Ovary (tissue), 9 donors: ENCODE results near the gene IGFBP3. TPM values are rescaled to one million over a fixed set of nuclear protein-coding genes. Genes with fewer than 3 reads are reported as not detected.

Experiments used
- DNase-seq, 5 donors: peaks; one replicate each; pipeline ENCODE4 v3.0.0-alpha.2; 2019 to 2020
- H3K27ac ChIP-seq, 2 donors: fragments of 200-600 bp; one replicate each; pipeline versions ENCODE4 v1.5.1 to v1.8.0; 2019 to 2022
- H3K27me3 ChIP-seq: fragments of 200-600 bp; one replicate; pipeline ENCODE4 v1.8.0; 2022
- H3K36me3 ChIP-seq: fragments of 200-600 bp; sonication (generic); one replicate; pipeline ENCODE4 v1.5.1; 2019
- H3K4me1 ChIP-seq: one replicate; pipeline ENCODE4 v1.8.1; 2013; ENCODE audit warnings: mild to moderate bottlenecking, moderate library complexity; ENCODE audit not compliant: insufficient read depth
- H3K4me3 ChIP-seq: fragments of 200-600 bp; sonication (generic); one replicate; pipeline ENCODE4 v1.5.1; 2017
- H3K9me3 ChIP-seq, 2 donors: fragments of 200-600 bp in 1 of 2; sonication (generic) in 1 of 2; one replicate each; pipeline versions ENCODE4 v1.5.1 to v1.8.1; 2013 to 2019; ENCODE audit warnings: mild to moderate bottlenecking in 1 of 2, moderate library complexity in 1 of 2
- CTCF ChIP-seq, 3 donors: fragments of 450-650 bp in 2 of 3; fragments of 200-600 bp in 1 of 3; IDR thresholded peaks; one replicate each; pipeline versions ENCODE4 v1.5.1 to v1.8.0; 2016 to 2022; ENCODE audit warnings: antibody characterized with exemption in 3 of 3, mild to moderate bottlenecking in 1 of 3
- EP300 ChIP-seq: sonication (generic); formaldehyde crosslinking; IDR thresholded peaks from one replicate; pipeline ENCODE4 v1.6.1; 2017; ENCODE audit warnings: antibody characterized with exemption
- POLR2A ChIP-seq: fragments of 450-650 bp; IDR thresholded peaks from one replicate; pipeline ENCODE4 v1.6.1; 2017; ENCODE audit warnings: antibody characterized with exemption, mild to moderate bottlenecking, moderate library complexity
- WGBS, 3 donors: extraction: QIAGEN DNeasy Blood & Tissue Kit in 1 of 3; methylation state at CpG; one replicate each; pipeline versions ENCODE4 v1.1.5 to v1.1.7; 2013 to 2017; 5-methylcytosine and 5-hydroxymethylcytosine counted together
- intact Hi-C, 4 donors: fragments of 100-400 bp; cut with DNase I; formaldehyde crosslinking; loops; one replicate each; pipeline versions ENCODE4 v1.11.0 to v1.15.1; 2022 to 2023
- polyA plus RNA-seq, 2 donors: library from polyadenylated mRNA; stranded (reverse); fragments of 200-250 nt in 1 of 2; fragments of 350-450 nt in 1 of 2; fragmentation: Illumina TruSeq in 1 of 2; extraction: RNeasy Lipid Tissue Mini Kit (QIAGEN cat#74804) in 1 of 2; gene quantifications; one replicate each; pipeline ENCODE4 v1.2.3, GENCODE V29; 2013 to 2014
- total RNA-seq, 7 donors: library from RNA; depleted of rRNA in 2 of 7; stranded (reverse); fragments of >200 nt in 2 of 7; fragmentation: NEBNext Ultra II Directional in 3 of 7; extraction: Animal tissue kit (Norgen Biotek cat#: 25700) in 3 of 7; gene quantifications; one replicate each; pipeline versions ENCODE4 v1.1.0 to v1.2.4, GENCODE V29; 2016 to 2023
- donor health status: DM: no; HTN: no; CAD: no; lungs with moderate emphysema.
- donor health status: DM: no; HTN: no; CAD: no.
- donor health status: Bipolar disorder and iron deficiency.
- donor health status: DM: yes; HTN: yes; CAD: no.
- donor health status: DM: no; HTN: no; CAD: no.
- donor health status: DM: yes; HTN: yes; CAD: no.

Gene IGFBP3
- total and polyA plus RNA-seq, 9 donors = 51.6 to 648 (median 174) TPM

DNA sequence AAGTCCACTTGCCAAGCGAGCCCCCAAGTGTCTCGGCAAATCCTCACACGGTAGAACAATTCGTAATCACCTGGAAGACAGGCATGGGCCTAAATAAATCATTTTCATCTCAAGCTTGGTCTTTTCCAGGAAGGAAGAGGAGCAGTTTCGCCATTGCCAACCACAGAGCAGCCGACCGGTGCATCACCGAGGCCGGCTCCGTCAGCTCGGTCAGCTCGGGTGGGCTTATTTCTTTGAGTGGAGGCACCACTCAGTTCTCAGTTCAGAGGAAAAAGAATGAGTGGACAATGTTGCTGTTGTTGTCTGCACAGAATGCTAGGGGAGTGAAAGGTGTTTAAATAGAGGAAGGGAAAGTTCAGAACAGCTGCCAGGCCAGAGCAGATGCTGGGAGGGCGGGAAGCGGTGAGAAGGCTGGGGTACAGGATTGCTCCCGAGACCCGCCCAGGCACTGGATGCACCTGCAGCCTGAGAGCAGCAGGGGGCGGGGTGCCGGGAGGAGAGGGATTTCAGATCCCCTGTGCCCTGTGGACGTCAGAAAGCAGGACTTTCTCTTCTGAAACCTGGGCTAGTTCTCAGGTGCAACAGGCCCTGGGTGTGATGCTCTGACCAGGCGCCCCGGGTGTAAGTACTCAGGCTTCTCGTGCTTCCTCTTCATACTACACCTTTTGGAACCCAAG is 17.7 kb upstream of the IGFBP3 start:
- Histone ChIP-seq H3K36me3 (no peaks in the 10 kb centered on the region), H3K27ac (no peak overlapping the region), H3K27me3 (no peaks in the 10 kb centered on the region), H3K4me1 (no peaks in the 10 kb centered on the region), H3K9me3 (no peaks in the 10 kb centered on the region), H3K4me3 (no peak overlapping the region)
- WGBS, 3 donors = 92 to 94% (median 93%) methylated on average over 22 of the region's 22 CpGs
- no peak for DNase-seq
- intact Hi-C loops = no loop called here
- TF ChIP-seq POLR2A (no peak), EP300 (no peak), CTCF (IDR thresholded peaks at IDR 0.05) (no peak)

- H3K4me3 ChIP-seq = no peak overlapping the region
- no peaks in the 10 kb centered on the region for H3K36me3 ChIP-seq
- intact Hi-C loops = no loop called here
- no peaks in the 10 kb centered on the region for H3K27me3 ChIP-seq
- H3K9me3 ChIP-seq = no peaks in the 10 kb centered on the region
- TF ChIP-seq POLR2A (no peak), EP300 (no peak), CTCF (IDR thresholded peaks at IDR 0.05) (no peak)
- no peak for DNase-seq
- no peak overlapping the region for H3K27ac ChIP-seq
- 89 to 98% (median 96%) methylated on average over 2 of the region's 2 CpGs for WGBS, 3 donors
- H3K4me1 ChIP-seq = no peaks in the 10 kb centered on the region
Measured at GRCh38 chr7:45937862-45938261, 16.8 kb upstream of the IGFBP3 start.

DNA sequence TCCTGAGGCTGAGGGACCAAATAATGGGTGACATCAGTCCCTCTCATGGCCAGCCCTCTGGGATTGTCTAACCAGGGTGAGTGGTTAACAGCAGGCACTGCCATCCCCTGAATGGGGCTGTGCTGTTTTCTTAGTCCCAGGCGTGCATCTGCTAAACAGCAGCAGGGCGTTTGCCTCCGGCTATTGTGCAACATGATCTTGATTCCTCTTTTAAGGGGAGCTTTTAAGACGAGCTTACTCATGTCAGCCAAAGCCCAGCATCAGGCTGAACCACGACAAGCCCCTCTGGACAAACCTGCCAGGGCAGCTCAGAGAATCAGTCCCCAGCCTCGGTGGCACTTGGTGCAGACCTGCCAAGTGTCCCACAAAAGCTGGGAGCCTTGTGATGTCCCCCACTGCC is 16.2 kb upstream of the IGFBP3 start:
- WGBS, 3 donors = 78 to 87% (median 84%) methylated on average over 6 of the region's 6 CpGs
- no peak for DNase-seq

DNA sequence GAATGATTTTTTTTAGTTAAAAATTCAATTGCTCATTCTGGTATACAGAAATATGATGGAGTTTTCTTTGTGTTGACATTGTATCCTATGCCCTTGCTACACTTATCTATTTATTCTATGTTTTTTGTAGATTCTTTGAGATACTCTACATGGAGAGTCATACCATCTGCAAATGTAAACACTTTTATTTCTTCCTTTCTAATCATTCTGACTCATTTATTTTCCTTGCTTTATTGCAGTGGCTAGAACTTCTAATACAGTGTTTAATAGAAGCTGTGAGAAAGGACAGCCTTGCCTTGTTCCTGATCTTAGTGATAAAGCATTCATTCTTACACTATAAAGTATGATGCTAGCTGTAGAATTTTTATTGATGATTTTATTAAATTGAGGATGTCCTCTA is 9.9 kb upstream of the IGFBP3 start:
- no peaks in the 10 kb centered on the region for H3K9me3 ChIP-seq
- H3K36me3 ChIP-seq = no peaks in the 10 kb centered on the region
- H3K4me1 ChIP-seq = no peaks in the 10 kb centered on the region
- no peak overlapping the region for H3K4me3 ChIP-seq
- H3K27ac ChIP-seq = no peak overlapping the region
- no peak for DNase-seq
- peaks cover 3% of the 10 kb centered on the region for H3K27me3 ChIP-seq
- TF ChIP-seq EP300 = no peak
- no peak for TF ChIP-seq POLR2A
- TF ChIP-seq CTCF (IDR thresholded peaks at IDR 0.05) = no peak
- intact Hi-C loops = no loop called here

More for the DNA sequence above, 16.2 kb upstream of the IGFBP3 start:
- TF ChIP-seq EP300 = no peak
- TF ChIP-seq POLR2A = no peak
- no peak for TF ChIP-seq CTCF (IDR thresholded peaks at IDR 0.05)
- intact Hi-C loops = no loop called here
- no peaks in the 10 kb centered on the region for H3K27me3 ChIP-seq
- no peaks in the 10 kb centered on the region for H3K4me1 ChIP-seq
- H3K9me3 ChIP-seq = no peaks in the 10 kb centered on the region
- no peaks in the 10 kb centered on the region for H3K36me3 ChIP-seq
- H3K27ac ChIP-seq = no peak overlapping the region
- H3K4me3 ChIP-seq = no peak overlapping the region
